HG02870 (cell line): ENCODE measurements around the gene CFTR.
"Not testable (repeated sequence)": the region's sequence is repeated elsewhere in the genome, so short reads cannot be mapped to it uniquely, and the experiment has no call there.

Source experiments
- ATAC-seq: cut with Tn5 transposase; IDR thresholded peaks from one replicate; pipeline ENCODE4 v1.9.1; 2021; ENCODE audit warnings: mild to moderate bottlenecking, moderate library complexity; ENCODE audit not compliant: unreplicated experiment

CFTR gene

DNA sequence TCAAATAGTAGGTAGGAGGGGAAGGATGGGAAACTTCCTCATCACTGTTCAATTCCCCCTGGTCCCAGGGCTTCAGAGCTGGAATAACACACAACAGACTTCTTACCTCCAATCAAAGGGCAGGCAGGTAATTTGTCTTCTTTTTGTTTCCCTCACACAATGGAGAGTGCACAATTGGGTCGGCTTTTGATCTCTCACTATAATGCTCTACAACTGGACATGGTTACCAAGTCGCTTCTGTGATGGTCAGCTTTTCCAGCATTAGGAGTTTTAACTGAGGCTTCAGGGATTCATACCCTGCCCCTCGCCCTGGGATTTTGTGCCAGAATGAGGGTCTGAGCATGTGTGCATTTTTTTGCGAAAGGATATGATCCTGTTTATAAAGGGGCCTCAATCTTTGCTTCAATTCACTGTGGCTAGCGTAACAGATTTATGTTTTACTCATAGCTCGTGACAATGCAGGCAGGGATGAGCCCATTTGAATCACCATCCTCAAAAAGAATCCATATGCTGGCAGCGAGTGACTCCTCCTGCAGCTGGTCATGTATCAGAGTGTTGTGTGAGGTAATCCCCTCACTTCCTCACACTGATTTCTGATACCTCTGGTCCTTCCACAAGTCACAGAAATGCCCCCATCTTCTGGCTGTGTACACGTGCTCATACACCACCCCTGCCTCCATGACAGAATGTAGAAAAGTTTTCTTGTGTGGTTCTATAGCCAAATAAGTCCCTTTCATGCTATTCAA, 203.8 kb downstream of the CFTR start:
- no peak for ATAC-seq

DNA sequence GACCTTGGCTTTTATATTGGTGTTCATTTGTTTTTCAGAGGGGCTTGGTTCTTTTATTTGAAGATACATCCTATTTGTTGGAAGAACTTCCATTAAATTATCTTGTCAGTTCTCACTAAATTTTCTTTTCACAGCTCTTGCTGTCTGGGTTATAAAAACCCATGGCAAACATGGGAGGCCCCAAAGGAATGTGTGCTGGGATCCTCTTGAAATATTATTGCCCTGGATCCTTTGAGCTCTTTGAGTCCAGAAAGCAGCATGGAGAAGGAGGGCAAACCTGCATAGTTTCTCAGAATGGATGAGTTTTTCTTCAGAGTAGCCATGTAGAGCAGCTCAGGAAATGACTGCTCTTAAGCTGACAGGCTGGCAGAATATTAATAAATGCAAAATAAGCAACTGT, 206.0 kb downstream of the CFTR start:
- no peak for ATAC-seq

DNA sequence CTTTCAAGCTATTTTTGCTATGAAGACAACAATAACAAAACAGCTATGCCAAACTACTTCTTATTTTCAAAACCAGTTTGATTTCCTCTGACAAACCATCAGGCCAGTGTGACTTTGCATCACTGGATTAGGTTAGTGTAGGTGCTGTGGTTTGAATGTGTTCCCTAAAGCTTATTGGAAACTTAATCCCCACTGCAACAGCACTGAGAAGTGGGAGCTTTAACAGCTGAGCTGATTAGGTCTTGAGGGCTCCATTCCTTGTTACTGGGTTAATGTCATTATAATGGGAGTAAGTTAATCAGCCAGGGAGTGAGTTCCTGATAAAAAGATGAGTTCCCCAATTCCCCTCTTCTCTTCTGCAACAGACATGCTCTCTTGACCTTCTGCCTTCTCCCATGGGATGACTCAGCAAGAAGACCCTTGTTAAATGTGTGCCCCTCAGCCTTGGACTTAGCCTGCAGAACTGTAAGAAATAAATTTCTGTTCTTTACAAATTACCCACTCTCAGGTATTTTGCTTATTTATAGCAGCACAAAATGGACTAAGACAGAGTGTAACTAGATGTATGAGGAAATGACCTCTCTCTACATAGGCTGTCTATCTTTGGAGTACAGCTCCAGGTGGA, 206.6 kb downstream of the CFTR start:
- no peak for ATAC-seq

DNA sequence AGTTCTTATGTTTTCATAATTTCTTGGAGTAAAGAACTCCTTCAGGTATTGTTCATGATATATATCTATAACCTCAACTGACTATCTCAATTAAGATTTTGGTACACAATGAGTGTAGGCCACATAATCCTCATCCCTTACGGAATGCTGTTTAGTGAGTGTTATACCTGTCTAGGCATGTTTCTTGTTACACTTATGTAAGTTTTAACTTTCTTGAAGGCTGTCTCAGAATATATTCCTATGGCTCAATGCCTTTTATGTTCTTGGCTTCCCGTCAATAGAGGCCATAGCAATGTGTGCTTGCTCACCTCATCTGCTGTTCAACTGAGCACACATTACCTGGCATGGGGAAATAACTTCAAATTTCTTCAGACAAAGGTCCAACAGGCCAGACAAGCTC, 208.3 kb downstream of the CFTR start:
- ATAC-seq = no peak

DNA sequence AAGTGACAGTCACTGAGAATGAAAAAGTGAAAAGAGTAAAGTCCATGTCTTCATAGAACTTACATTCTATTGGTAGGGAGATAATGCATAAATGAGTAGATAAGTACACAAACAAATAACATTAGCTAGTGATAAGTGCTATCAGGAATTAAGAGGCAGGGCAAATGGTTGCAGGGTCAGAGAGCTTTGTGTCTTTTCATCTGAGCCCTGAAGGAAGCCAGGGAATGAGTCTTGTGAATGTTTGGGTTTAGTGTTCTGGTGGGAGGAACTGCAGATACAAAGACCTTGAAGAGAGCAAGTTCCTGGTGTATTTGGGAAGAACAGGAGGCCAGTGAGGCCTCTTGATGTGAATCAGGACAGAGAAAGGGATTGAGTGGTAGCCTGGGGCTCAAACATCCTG, 209.6 kb downstream of the CFTR start:
- ATAC-seq = no peak

DNA sequence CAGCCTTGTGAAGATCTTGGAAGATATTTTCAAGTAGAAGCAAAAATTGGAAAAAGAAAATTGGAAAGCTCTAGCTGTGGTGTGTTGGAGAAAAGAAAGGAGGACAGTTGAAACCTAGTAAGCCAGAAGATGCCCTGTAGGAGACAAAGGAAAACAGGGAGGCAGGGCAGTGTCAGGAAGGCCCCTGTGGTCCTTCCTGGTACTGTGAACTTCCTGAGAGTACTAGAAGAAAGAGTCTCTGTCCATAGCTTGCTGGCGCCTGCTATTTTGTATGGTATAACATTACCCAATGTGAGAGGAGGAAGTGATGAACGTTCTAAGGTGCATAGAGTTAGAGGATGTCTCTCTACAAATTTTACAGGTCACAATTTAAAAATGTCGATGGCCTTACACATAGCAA, 210.3 kb downstream of the CFTR start:
- ATAC-seq = no peak

DNA sequence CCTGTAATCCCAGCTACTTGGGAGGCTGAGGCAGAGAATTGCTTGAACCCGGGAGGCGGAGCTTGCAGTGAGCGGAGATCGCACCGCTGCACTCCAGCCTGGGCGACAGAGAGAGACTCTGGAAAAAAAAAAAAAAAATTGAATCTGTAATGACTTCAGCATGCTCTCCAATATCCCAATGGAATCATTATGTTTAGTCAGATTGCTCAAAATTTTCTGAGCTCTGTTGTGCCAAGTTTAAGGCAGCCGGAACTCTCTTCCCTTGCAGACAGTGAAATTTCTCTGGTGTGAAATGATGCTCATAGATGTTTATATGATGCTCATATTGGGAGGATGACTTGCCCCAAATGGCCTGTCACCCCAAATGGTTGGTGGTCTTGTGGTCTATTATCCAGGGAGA, 212.5 kb downstream of the CFTR start:
- no peak for ATAC-seq

DNA sequence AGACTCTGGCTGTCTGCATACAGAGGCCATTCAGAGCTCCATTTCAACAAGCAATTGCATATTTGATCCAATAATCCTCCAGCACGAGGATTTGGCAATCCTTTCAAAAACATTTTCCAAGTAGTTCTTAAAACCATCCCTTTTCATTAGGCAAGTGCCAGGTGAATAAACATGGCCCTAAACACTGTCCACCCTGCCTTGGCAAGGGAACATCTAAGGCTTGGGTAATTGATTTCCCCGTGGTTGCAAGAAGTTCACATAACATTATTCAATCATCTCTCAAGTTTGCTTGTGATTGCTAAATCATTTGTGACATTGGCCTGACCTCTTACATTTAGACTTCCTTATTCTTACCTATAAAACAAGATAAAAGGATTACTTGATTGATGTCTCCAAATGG, 218.2 kb downstream of the CFTR start:
- ATAC-seq = no peak

DNA sequence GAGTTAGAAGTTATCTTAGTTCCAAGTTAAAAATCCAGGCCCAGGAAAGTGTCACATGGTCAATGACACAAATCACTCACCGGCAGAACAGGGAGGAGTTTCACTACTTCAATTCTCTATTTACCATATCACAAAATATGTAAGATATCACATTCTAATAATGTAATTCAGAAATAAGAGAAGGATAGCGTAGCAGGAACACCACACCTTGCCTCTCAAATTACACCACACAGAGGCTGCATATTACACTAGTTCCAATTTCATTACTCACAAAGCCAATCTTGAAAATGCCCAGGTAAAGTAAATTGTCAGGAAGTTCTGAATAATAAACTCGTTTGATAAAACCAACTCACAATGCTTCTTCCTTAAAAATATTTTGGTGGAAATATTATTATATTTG, 224.2 kb downstream of the CFTR start:
- no peak for ATAC-seq

DNA sequence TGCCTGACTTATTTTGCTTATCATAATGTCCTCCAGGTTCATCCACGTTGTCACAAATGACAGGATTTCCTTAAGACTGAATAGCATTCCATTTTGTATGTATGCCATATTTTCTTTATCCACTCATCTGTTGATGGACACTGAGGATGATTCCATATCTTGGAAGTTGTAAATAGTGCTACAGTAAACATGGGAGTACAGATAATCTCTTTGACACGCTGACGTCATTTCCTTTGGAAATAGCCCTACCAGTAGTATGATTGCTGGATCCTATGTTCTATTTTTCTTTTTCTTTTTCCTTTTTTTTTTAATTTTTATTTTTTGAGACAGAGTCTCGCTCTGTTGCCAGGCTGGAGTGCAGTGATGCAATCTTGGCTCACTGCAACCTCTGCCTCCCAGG, 225.8 kb downstream of the CFTR start:
- ATAC-seq = no peak

DNA sequence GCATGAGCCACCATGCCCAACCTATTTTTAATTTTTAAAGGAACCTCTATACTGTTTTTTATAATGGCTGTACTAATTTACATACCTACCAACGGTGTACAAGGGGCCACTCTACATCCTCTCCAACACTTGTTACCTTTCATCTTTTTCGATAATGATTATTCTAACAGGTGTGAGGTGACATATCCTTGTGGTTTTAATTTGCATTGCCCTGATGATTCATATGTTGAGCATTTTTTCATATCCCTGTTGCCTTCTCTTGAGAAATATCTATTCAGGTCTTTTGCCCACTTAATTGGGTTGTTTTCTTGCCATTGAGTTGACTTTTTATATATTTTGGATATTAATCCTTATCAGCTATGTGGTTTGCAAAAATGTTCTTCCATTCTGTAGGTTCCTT, 226.4 kb downstream of the CFTR start:
- no peak for ATAC-seq

DNA sequence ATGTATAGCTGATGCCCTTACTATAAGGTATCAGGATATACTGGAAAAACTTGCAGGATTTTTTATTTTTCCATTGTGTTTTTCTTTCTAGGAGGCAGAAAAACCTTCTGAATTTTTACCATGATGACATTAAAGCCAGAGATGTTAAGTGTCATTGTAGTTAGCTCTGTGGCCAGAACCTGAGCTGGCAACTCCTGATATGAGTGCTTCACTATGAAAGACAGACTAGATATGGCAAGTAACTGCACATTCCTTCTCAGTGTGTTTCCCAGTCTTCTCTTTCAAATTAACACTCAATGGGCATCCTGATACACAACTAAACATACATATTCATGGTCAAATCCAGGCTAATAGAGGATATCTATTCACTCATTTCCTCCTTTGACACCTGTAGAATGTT, 227.3 kb downstream of the CFTR start:
- ATAC-seq = no peak

DNA sequence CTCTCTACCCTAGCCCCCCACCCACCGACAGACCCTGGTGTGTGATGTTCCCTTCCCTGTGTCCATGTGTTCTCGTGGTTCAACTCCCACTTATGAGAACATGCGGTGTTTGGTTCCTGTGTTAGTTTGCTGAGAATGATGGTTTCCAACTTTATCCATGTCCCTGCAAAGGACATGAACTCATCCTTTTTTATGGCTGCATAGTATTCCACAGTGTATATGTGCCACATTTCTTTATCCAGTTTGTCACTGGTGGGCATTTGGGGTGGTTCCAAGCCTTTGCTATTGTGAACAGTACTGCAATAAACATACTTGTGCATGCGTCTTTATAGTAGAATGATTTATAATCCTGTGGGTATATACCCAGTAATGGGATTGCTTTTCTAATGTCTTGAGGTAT, 228.3 kb downstream of the CFTR start:
- not testable (repeated sequence) for ATAC-seq

DNA sequence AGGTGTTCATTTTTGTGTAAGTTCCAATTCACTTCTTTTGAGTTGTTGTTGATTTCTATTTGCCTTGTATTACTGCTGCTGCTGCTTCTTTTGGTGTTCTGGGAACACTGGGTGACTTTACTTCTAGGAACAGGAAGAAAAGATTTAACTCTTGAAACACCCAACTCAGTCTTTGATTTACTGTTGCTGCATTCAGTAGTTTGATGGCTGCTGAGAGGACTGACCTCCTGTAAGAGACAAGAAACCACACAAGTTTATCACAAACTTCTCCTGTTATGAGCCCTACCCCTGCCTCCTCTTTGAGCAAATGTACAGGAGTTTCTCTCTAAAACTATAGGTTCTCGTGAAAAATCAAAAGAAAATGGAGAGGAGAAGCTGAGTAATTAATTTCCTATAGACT, 231.7 kb downstream of the CFTR start:
- ATAC-seq = no peak

DNA sequence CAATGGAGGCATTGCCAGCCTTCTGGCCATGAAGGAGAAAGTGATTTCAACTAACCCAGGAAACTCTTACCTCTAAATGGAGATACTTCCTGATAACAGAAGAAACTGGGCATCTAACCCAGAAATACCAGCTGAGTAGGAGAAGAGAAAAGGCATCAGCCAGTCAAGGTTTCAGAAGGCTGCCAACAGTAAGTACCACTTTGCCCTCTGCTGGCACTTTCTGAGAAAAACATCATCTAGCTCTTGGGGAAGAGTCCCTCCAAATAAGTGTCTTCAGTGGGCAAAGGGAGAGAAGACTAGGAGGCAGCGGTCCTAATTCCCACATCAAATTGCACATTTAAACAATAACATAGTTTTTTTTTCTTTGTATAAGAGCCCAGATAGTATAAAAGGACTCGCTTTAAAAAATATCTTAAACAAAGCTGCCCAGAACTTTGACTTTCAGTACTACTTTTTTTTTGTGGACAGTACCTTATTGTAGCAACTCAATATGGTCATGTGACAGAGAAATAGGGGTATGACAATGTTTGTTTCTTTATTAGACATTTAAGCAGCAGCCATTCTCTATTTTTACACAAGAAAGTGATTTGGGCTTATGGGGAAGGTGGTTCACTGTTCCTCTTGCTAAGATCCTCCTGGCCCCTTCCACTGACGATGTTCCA, 236.1 kb downstream of the CFTR start:
- ATAC-seq = peak; percentile 67

DNA sequence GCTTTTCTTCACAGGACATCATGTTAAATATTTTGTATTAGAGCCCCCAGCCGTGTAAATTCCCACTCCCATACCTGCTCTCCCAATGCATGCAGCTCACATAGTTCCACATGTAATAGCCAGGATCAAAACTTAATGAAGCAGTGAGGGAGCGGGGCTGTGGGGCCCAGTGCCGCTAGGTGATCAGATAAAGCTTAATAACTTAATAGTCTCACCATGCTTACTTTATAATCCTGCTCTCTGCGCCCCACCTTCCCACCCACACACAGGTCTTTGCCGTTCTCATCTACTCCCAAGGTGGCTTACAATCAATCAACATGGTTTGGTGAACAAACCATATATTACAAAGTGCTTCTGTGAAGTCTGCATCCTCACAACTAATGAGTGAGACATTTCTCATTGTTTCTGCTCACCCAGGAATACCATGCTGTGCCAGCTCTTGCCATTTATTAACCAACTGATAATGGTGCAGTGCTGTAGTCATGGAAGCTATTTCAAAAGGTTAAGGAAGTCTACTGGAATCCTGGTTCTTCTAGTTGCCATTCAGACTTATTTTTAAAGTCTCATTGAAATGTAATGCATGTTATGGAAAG, 237.0 kb downstream of the CFTR start:
- no peak for ATAC-seq

DNA sequence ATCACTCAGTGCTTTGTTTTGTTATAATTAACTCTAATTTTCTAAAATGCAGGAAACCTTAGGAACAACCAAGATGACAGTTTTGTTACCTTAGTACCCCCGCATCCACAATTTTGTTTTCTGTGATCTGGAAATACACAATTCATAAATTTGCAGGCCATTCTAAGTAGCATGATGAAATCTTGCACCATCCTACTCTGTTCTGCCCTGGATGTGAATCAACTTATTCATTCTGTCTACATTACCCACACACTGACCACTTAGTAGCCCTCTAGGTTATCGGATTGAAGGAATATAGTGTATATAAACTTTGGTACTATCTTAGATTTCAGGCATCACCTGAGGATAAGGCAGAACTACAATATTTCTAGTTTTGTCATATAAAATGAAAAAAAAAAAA, 237.5 kb downstream of the CFTR start:
- no peak for ATAC-seq
